SJCRH30 (cell line): ENCODE data around the gene OR52K1. TPM values are rescaled to one million over a fixed set of nuclear protein-coding genes. Genes with fewer than 3 reads are reported as not detected.
"Not testable (repeated sequence)": the region's sequence is repeated elsewhere in the genome, so short reads cannot be mapped to it uniquely, and the experiment has no call there.

Source experiments
- DNase-seq, 2 experiments: peaks; one replicate each; pipeline ENCODE4 v3.0.0-alpha.2; 2015 to 2020
- H3K27ac ChIP-seq: fragments of 250-450 bp; sonication (Bioruptor Pico); 2 replicates; pipeline ENCODE4 v1.5.1; 2020; ENCODE audit warnings: mild to moderate bottlenecking, moderate library complexity
- H3K27me3 ChIP-seq: fragments of 250-450 bp; sonication (Bioruptor Pico); 2 replicates; pipeline ENCODE4 v1.5.1; 2020; ENCODE audit warnings: mild to moderate bottlenecking, moderate library complexity
- H3K36me3 ChIP-seq: fragments of 250-450 bp; sonication (Bioruptor Pico); 2 replicates; pipeline ENCODE4 v1.5.1; 2020; ENCODE audit warnings: mild to moderate bottlenecking, moderate library complexity
- H3K4me1 ChIP-seq: fragments of 250-450 bp; sonication (Bioruptor Pico); 2 replicates; pipeline ENCODE4 v1.5.1; 2020; ENCODE audit warnings: mild to moderate bottlenecking, moderate library complexity
- H3K4me3 ChIP-seq: fragments of 250-450 bp; sonication (Bioruptor Pico); 2 replicates; pipeline ENCODE4 v1.5.1; 2020; ENCODE audit warnings: mild to moderate bottlenecking, moderate library complexity
- H3K9me3 ChIP-seq: fragments of 250-450 bp; sonication (Bioruptor Pico); replicated peaks from 2 replicates; pipeline ENCODE4 v1.5.1; 2020; ENCODE audit warnings: mild to moderate bottlenecking, moderate library complexity
- total RNA-seq: library from RNA; depleted of rRNA; stranded (reverse); fragments of >200 nt; shearing (Covaris generic); gene quantifications from 2 replicates; pipeline ENCODE4 v1.2.3, GENCODE V29; 2014

OR52K1 gene
- total RNA-seq, 1 experiment from 2014 or later, result not detected

GRCh38 chr11:4466871-4467442 is 15.5 kb upstream of the OR52K1 start:
- H3K27me3 ChIP-seq, result no peaks in the 10 kb centered on the region
- no peaks in the 10 kb centered on the region for H3K4me1 ChIP-seq
- H3K36me3 ChIP-seq, result no peaks in the 10 kb centered on the region

DNA sequence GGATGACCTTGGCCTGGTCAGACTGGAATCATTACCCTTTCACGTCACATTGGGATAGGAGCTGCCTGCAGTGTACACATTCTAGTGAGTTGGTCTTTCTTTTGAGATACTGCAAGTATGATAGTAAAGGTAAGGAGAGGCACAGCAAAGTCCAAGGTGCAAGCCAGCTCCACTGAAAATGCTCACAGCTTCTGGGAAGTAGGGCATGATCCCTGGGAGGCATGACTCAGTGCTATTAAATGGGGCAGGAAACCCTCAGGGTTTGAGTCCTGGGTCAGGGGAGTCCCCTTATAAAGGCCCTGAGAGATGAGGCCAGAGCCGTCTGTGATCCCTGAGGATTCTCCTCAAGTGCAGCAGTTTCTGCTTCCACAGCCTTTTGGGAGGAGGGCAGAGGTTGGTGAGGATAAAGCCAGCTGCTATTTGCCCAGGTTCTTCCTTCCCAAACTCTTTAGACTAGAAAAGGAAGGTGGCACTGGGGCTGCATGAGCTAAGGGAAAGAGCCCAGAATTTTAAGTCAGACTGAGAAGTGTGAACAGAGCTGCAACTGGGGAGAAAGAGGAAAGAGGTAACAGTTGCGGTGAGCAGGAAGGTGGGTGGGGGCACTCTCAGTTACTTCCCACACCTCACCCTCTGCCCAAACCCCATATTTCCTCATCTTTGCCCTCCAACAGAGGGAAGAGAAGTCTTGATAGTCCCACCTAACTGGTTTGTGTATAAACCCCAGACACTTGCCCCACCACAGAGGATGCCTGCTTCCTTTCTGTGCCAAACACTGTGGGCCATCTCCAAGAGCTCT is 14.4 kb upstream of the OR52K1 start:
- Histone ChIP-seq H3K4me1 (no peaks in the 10 kb centered on the region), H3K36me3 (no peaks in the 10 kb centered on the region), H3K4me3 (no peak overlapping the region), H3K9me3 (no peaks in the 10 kb centered on the region; the same call in 1 of the 2 replicates), H3K27ac (no peak overlapping the region), H3K27me3 (no peaks in the 10 kb centered on the region)
- DNase-seq, result no peak

More at GRCh38 chr11:4466871-4467442, 15.5 kb upstream of the OR52K1 start:
- no peak for DNase-seq
- Histone ChIP-seq H3K4me3 (no peak overlapping the region), H3K27ac (no peak overlapping the region), H3K9me3 (no peaks in the 10 kb centered on the region; the same call in 1 of the 2 replicates)

DNA sequence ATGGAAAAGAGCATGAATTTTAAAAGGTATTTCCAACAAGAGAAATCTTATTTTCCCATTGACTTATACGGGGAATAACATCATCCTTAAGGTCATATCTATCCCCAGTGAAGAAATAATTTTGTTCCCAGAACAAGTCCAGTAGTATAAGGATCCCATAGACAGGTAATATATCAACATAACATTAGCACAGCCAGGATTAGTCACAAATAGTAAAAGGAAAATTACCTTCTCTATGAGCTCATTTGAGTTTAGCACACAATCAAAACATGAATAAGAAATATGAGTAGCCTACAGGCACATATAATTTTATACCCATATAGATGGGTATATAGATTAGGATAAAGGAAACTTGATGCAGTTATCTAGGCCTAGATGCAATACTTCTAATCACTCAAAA is 2.8 kb upstream of the OR52K1 start:
- Histone ChIP-seq H3K9me3 (no peaks in the 10 kb centered on the region), H3K4me3 (no peak overlapping the region), H3K4me1 (no peaks in the 10 kb centered on the region), H3K27me3 (no peaks in the 10 kb centered on the region), H3K27ac (no peak overlapping the region), H3K36me3 (no peaks in the 10 kb centered on the region)
- DNase-seq, result no peak

DNA sequence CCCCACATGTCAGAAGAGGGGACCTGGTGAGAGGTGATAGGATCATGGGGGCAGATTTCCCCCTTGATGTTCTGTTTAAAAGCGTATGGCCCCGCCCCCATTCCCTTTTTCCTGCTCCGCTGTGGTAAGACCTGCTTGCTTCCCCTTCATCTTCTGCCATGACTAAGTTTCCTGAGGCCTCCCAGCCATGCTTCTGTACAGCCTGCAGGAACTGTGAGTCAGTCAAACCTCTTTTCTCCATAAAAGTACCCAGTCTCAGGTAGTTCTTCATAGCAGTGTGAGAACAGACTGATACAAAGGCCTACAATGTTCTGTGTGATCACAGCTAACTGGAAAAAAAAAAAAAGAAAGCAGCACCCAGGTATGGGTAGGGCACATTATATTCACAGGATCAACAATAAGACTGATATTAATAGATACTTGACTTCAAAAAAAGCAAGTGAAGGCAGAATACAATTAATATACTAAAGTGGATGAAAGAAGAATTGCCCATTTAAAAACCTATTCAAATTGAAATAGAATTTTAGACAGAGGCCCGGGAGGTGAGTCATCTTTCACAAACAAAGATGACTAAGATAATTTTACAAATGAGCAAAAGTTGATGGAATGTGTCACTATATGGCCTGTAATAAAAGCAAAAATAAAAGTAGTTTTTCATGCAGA is 1.7 kb upstream of the OR52K1 start:
- no peaks in the 10 kb centered on the region for H3K36me3 ChIP-seq
- no peak for DNase-seq
- no peak overlapping the region for H3K27ac ChIP-seq
- no peaks in the 10 kb centered on the region for H3K9me3 ChIP-seq
- no peak overlapping the region for H3K4me3 ChIP-seq
- H3K4me1 ChIP-seq, result no peaks in the 10 kb centered on the region
- H3K27me3 ChIP-seq, result no peaks in the 10 kb centered on the region

DNA sequence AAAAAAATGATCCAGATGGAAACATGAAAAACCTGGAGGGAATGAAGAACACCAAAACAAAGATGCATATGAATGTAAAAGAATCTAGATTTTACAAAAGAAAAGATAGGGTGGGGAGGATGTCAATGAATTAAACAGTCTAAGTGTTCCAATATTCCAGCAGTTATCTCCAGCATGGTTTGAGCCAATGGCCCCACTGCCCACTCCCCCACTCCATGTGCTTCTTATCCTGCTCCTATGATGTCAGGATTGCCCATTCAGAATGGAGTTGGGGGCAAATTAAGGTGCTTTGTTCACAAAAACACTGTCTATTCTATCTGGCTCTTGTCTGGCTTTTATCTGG is 1.2 kb upstream of the OR52K1 start:
- Histone ChIP-seq H3K9me3 (no peaks in the 10 kb centered on the region), H3K4me1 (no peaks in the 10 kb centered on the region), H3K36me3 (no peaks in the 10 kb centered on the region), H3K27me3 (no peaks in the 10 kb centered on the region), H3K27ac (no peak overlapping the region), H3K4me3 (no peak overlapping the region)
- no peak for DNase-seq

DNA sequence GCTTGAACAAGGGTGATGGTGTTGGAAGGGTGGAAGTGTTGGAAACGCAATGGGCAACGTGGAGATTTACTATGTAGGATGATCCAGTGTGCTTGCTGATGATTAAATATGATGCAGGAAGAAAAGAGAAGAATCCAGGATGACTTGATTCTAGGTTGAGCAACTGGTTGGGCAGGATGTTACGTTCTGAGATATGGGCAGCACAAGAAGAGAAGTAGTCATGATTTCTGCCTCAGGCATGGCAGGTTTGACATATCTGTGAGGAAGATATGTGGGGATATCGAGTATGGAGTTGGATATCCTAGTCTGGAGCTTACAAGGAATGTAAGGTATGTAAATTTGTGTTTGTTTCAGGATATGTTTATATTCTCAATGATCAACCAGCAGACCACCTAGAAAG is 1.9 kb downstream of the OR52K1 start:
- no peaks in the 10 kb centered on the region for H3K9me3 ChIP-seq
- no peaks in the 10 kb centered on the region for H3K4me1 ChIP-seq
- no peak overlapping the region for H3K4me3 ChIP-seq
- no peak overlapping the region for H3K27ac ChIP-seq
- no peak for DNase-seq
- no peaks in the 10 kb centered on the region for H3K27me3 ChIP-seq
- H3K36me3 ChIP-seq, result no peaks in the 10 kb centered on the region

- not testable (repeated sequence) for H3K36me3 ChIP-seq, DNase-seq, H3K9me3 ChIP-seq, H3K4me1 ChIP-seq, H3K4me3 ChIP-seq, H3K27ac ChIP-seq
- peaks cover 17% of the 10 kb centered on the region for H3K27me3 ChIP-seq
Measured at GRCh38 chr11:4491405-4491804, 9.0 kb downstream of the OR52K1 start.

- H3K9me3 ChIP-seq, result 0 out of 2 replicates have a peak, but pooled peaks cover 2% of the 10 kb centered on the region
- H3K4me3 ChIP-seq, result no peak overlapping the region
- no peak for DNase-seq
- peaks cover 22% of the 10 kb centered on the region for H3K27me3 ChIP-seq
- no peaks in the 10 kb centered on the region for H3K4me1 ChIP-seq
- H3K27ac ChIP-seq, result no peak overlapping the region
- no peaks in the 10 kb centered on the region for H3K36me3 ChIP-seq
Measured at GRCh38 chr11:4491878-4492606, 9.6 kb downstream of the OR52K1 start.

DNA sequence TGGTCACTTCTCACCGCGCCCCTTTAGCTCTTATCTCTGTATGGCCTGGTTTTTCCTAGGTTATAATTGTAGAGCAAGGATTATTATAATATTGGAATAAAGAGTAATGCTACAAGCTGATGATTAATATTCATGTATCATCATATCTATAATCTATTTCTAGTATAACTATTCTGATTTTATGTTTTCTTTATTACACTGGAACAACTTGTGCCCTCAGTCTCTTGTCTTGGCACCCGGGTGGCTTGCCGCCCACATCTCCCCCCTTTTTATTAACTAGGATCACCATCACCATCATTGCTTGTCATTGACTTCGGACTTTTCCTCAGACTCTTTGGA is 11.0 kb downstream of the OR52K1 start:
- no peak overlapping the region for H3K27ac ChIP-seq
- no peak overlapping the region for H3K4me3 ChIP-seq
- 0 out of 2 replicates have a peak, but pooled peaks cover 2% of the 10 kb centered on the region for H3K9me3 ChIP-seq
- peaks cover 23% of the 10 kb centered on the region for H3K27me3 ChIP-seq
- H3K4me1 ChIP-seq, result no peaks in the 10 kb centered on the region
- no peak for DNase-seq
- no peaks in the 10 kb centered on the region for H3K36me3 ChIP-seq

GRCh38 chr11:4495487-4495886 is 13.0 kb downstream of the OR52K1 start:
- Histone ChIP-seq H3K27me3 (peaks cover 23% of the 10 kb centered on the region), H3K27ac (no peak overlapping the region), H3K36me3 (no peaks in the 10 kb centered on the region), H3K9me3 (0 out of 2 replicates have a peak, but pooled peaks cover 2% of the 10 kb centered on the region), H3K4me3 (no peak overlapping the region), H3K4me1 (no peaks in the 10 kb centered on the region)
- DNase-seq, result no peak

DNA sequence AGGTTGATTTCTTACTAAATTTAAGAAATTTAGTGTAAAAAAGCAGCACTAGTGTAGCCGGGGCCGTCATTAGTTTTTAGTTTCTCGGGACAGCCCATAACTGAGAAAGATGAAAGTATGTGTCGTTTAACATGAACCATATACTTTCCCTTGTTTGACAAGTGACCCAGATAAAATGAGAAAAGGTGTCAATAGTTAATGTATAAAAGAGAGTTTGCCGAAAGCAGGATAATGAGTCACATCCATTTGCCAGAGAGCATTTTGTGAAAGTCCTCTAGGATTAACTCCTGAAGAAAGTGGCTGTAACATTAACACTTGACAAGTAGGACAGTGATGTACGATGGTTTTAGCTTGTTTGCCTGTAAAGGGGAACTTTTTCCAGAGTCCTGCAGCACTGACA is 13.5 kb downstream of the OR52K1 start:
- Histone ChIP-seq H3K27ac (no peak overlapping the region), H3K4me3 (no peak overlapping the region), H3K4me1 (no peaks in the 10 kb centered on the region), H3K36me3 (no peaks in the 10 kb centered on the region), H3K27me3 (peaks cover 23% of the 10 kb centered on the region), H3K9me3 (0 out of 2 replicates have a peak, but pooled peaks cover 2% of the 10 kb centered on the region)
- no peak for DNase-seq

DNA sequence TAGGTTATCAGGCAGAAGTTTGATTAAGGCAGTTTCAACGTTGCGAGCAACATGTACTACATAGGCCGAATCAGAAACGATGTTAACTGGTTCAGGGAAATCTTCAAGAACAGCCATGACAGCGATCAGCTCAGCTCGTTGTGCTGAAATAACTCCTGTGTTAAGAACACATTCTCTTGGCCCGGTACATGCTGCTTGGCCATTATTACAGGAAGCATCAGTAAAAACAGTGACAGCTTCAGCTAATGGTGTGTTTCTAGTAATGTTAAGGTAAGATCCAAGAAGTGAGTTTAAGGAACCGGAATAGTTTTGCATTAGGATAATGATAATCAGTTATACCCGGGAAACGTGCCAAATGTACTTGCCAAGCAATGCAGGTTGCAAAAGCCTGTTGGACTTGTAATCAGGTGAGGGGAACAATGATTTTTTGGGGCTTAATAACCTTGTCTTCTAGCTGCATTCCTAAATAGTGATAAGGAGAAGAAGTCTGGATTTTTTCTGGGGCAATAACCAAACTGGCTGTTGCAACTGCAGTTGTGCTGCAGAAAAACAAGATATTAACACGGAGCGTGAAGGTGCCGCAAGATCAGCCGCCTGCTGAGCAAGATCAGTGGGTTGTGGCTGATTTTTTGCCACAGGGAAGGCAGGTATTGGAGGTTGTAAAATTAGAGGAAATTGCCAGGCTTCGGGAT is 14.3 kb downstream of the OR52K1 start:
- H3K9me3 ChIP-seq, result 0 out of 2 replicates have a peak, but pooled peaks cover 2% of the 10 kb centered on the region
- no peak overlapping the region for H3K4me3 ChIP-seq
- DNase-seq, result no peak

GRCh38 chr11:4508886-4509285 is 26.4 kb downstream of the OR52K1 start:
- no peaks in the 10 kb centered on the region for H3K36me3 ChIP-seq
- H3K27me3 ChIP-seq, result no peaks in the 10 kb centered on the region
- no peaks in the 10 kb centered on the region for H3K9me3 ChIP-seq
- no peaks in the 10 kb centered on the region for H3K4me1 ChIP-seq
- H3K4me3 ChIP-seq, result no peak overlapping the region
- no peak for DNase-seq
- no peak overlapping the region for H3K27ac ChIP-seq

More for the DNA sequence above, 14.3 kb downstream of the OR52K1 start:
- no peaks in the 10 kb centered on the region for H3K4me1 ChIP-seq
- H3K36me3 ChIP-seq, result no peaks in the 10 kb centered on the region
- H3K27me3 ChIP-seq, result peaks cover 23% of the 10 kb centered on the region
- no peak overlapping the region for H3K27ac ChIP-seq
